Retinal pigment epithelial cell (primary cell): ENCODE results near the gene GCLC.
A peak's percentile ranks its signal among the peaks of the same experiment; 100 is the strongest.

ENCODE experiments used
- DNase-seq: peaks from one replicate; pipeline ENCODE4 v3.0.0-alpha.2; 2010; ENCODE audit warnings: low read depth
- H3K4me3 ChIP-seq: 2 replicates; pipeline ENCODE4 v1.5.1; 2011; ENCODE audit warnings: mild to moderate bottlenecking, low read length, control low read depth, moderate library complexity
- TF ChIP-seq, protein P1 (sequence below): conservative IDR thresholded peaks from 2 replicates; pipeline ENCODE4 v1.5.1; 2011; ENCODE audit warnings: low read depth, low read length, control low read depth, inconsistent platforms

Gene GCLC

DNA sequence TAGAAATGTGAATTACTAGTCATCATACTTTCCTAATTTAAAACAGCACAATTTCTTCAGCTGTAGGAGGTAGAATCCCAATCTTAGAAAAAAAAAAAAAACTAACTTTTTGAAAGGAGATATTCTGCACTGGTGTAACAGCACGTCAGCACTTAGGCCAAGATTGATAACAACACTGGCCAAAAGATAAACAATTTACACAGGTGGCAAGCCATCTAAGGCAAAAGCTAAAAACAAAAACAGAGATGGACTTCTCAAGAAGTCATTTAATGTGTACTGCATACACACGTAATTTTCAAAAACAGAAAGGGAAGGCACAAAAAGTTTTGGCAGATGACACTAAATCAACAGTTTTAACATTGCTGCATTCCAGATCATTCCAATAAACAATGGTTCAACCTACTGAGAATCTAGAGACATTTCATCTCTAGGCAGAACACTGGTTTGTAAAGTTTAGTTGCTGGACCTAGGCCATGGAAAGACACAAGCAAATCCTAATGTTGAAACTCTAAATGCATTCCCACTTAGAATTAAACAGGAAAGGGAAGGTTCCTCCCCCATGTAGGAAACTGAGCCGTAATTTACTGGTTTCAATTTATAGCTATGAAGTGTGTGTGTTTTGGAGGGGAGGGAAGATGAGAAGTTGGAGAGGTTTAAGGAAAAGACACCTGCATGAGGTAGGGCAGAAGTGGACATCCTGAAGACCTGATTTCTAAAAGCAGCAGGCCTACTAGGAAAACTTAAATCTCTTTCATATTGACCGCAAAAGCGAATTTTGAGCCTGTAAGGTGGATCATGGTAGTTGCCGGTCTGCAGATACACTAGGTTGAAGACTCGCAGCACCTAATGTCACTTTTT is 1.3 kb downstream of the GCLC start:
- TF ChIP-seq, protein P1, sequence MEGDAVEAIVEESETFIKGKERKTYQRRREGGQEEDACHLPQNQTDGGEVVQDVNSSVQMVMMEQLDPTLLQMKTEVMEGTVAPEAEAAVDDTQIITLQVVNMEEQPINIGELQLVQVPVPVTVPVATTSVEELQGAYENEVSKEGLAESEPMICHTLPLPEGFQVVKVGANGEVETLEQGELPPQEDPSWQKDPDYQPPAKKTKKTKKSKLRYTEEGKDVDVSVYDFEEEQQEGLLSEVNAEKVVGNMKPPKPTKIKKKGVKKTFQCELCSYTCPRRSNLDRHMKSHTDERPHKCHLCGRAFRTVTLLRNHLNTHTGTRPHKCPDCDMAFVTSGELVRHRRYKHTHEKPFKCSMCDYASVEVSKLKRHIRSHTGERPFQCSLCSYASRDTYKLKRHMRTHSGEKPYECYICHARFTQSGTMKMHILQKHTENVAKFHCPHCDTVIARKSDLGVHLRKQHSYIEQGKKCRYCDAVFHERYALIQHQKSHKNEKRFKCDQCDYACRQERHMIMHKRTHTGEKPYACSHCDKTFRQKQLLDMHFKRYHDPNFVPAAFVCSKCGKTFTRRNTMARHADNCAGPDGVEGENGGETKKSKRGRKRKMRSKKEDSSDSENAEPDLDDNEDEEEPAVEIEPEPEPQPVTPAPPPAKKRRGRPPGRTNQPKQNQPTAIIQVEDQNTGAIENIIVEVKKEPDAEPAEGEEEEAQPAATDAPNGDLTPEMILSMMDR, result no peak
- no peak for DNase-seq
- H3K4me3 ChIP-seq, result peak overlapping the region; percentile 80

- no peak for DNase-seq
- TF ChIP-seq, protein P1, result no peak
- H3K4me3 ChIP-seq, result no peak overlapping the region
Observed at GRCh38 chr6:53541900-53542299, 3.0 kb downstream of the GCLC start.

DNA sequence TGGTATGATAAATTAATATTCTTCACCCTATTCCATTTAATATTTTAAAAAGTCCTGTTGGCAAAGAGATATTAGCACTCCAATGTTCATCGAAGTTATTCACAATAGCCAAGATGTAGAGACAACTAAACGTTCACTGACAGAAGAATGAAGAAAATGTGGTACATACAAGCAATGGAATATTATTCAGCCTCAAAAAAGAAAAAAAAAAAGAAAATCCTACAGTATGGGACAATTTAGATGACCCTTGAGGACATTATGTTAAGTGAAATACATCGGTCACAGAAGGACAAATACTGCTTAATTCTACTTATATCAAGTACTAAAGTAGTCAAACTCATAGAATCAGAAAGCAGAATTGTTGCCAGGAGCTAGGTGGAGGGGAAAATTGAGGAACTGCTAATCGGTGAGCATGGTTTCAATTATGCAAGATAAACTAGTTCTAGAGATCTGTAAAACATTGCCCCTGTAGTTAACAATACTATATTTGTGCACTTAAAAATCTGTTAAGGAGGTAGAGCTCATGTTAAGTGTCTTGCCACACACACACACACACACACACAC is 4.7 kb downstream of the GCLC start:
- no peak for DNase-seq
- H3K4me3 ChIP-seq, result no peak overlapping the region
- TF ChIP-seq, protein P1, result no peak

DNA sequence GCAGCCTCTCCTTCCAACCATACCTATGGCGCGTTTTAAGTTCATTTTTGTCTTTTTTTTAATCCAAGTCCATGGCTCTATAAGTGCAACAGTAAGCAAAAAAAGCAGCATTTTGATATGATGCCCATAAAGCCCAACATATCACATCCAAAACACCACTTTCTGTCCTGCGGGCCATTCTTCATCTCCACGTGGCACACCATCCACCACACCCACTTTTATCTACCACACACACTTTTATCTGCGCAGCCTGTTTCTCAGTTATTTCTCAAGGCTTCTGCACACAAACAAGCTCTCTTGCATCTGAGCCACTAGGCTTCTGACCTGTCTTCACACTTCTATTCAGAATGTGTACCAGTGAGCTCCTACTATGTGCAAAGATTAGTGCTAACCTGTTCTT is 5.3 kb downstream of the GCLC start:
- TF ChIP-seq, protein P1, result no peak
- H3K4me3 ChIP-seq, result no peak overlapping the region
- DNase-seq, result no peak

DNA sequence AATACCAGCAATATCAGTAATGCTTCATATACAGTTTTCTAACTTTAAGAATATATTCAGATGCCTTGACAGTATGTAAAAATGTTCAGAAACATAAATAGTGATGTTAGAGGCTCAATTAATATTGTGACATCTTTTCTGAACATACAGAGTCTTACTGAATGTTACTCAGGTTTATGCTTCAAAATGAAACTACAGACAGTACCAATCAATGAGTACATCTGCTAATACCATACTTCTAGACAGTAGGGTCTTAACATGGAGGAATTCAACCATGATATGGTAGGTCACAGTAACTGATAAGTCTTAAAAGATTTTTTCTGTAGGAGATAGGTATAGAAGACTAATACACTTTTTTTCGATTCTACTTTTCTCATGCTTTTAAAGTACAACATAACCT is 8.3 kb downstream of the GCLC start:
- DNase-seq, result no peak
- TF ChIP-seq, protein P1, result no peak
- H3K4me3 ChIP-seq, result no peak overlapping the region

GRCh38 chr6:53532942-53533341 is 12.0 kb downstream of the GCLC start:
- DNase-seq, result no peak
- TF ChIP-seq, protein P1, result no peak

More at GRCh38 chr6:53532942-53533341, 12.0 kb downstream of the GCLC start:
- no peak overlapping the region for H3K4me3 ChIP-seq
